Measurements from ENCODE around the gene CHIT1. TPM values are rescaled to one million over a fixed set of nuclear protein-coding genes. Genes with fewer than 3 reads are reported as not detected.

Gene CHIT1
- total RNA-seq, 2 experiments from 2014 or later = 0.39 to 0.50 TPM

DNA sequence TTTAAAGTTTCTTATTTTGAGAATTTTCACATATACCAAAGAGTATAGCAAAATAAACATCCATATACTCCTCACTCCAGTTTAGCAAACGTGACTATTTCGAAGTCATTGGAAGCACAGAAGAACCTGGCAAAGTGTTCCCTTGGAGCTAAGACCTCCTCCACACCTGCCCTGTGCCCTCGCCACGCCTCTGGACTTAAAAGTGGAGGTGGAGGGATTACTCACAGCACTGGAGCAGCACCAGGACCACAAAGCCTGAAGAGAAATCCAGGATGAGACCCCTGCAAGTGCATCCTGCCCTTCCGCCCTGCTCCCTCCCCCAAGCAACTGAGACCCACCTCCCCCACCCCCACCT is 43.4 kb downstream of the CHIT1 start:
- H3K4me3 Mint-ChIP-seq = no peak overlapping the region
- ChIA-PET POLR2A (no interaction called here), CTCF (no interaction called here)
- H3K36me3 Mint-ChIP-seq (ENCODE audit: low read depth) = no peaks in the 10 kb centered on the region
- peaks cover 4% of the 10 kb centered on the region for H3K4me1 Mint-ChIP-seq (ENCODE audit: low read depth)
- H3K27me3 Mint-ChIP-seq (ENCODE audit: low read depth) = peaks cover 27% of the 10 kb centered on the region
- no peak for DNase-seq
- H3K27ac Mint-ChIP-seq = no peak overlapping the region
- H3K9me3 Mint-ChIP-seq (ENCODE audit: insufficient read depth) = no peaks in the 10 kb centered on the region
- ATAC-seq = no peak

DNA sequence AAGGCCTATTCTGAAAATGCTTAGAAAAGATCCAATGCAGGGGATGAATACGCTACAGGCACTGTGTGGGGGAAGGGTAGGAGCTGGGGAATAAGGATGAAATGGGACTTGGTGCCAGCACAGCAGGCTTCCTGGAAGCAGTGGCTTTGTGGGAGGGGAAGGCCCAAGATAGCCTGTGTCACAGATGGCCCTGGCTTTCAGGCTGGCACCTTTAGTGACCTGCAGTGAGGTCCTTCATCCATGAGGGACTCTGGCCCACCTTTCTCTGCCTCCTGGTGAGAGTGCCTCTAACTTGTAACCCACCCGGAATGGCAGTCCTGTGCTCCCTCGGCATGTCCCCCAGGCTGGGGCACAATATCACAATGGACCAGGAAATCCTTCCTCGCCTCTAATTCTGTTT is 43.9 kb downstream of the CHIT1 start:
- Mint-ChIP-seq H3K27ac (no peak overlapping the region), H3K27me3 (ENCODE audit: low read depth) (peaks cover 27% of the 10 kb centered on the region), H3K4me3 (no peak overlapping the region), H3K36me3 (ENCODE audit: low read depth) (no peaks in the 10 kb centered on the region), H3K4me1 (ENCODE audit: low read depth) (peaks cover 4% of the 10 kb centered on the region), H3K9me3 (ENCODE audit: insufficient read depth) (no peaks in the 10 kb centered on the region)
- DNase-seq = no peak
- ATAC-seq = no peak
- ChIA-PET CTCF (interaction anchor here (0.6 kb wide), 1 partner anchor 13 kb away, joined by 3 read pairs; no protein-coding TSS in a partner anchor), POLR2A (no interaction called here)

DNA sequence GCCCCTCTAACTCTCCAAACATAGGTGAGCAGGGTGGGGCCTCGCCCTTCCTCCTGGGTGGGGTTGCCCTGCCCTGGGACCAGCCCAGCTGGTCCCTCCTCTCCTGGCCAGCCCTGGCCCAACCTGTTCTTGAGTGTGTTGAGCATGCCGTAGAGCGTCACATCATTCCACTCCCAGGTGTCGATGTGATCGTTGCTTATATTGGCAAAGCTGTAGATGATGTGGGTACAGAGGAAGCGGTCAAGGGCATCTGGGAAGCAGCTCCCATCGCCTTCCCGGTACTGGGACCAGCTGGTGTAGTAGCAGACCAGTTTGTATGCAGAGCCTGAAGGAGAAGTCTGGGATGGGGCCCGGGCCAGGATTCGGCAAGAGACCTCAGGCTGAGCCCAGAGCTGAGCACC is 44.4 kb downstream of the CHIT1 start:
- POLR2A ChIA-PET = no interaction called here
- CTCF ChIA-PET = no interaction called here
- Mint-ChIP-seq H3K9me3 (ENCODE audit: insufficient read depth) (no peaks in the 10 kb centered on the region), H3K4me1 (ENCODE audit: low read depth) (peaks cover 4% of the 10 kb centered on the region), H3K27me3 (ENCODE audit: low read depth) (peaks cover 26% of the 10 kb centered on the region), H3K4me3 (no peak overlapping the region), H3K36me3 (ENCODE audit: low read depth) (no peaks in the 10 kb centered on the region), H3K27ac (no peak overlapping the region)
- ATAC-seq (no peak), DNase-seq (no peak)

DNA sequence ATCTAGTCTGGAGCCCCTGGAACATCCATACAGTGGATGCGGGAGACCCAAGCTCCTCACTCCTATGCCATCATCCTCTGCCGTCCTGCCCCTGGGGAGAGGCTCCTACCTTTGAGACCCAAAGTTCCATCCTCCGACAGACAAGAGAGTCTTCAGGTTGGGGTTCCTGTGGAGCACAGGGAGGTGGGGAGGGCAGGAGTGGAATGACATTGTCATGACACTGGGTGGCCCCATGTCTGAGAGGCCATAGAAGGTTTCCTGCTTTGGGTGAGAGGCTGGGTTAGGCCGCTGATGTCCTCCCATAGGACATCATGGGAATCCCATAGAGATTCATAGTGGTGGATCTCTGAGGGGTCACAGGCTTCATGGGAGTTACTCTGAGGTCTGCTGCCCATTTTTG is 45.0 kb downstream of the CHIT1 start:
- CTCF ChIA-PET = no interaction called here
- no peak overlapping the region for H3K4me3 Mint-ChIP-seq
- no peak for ATAC-seq

DNA sequence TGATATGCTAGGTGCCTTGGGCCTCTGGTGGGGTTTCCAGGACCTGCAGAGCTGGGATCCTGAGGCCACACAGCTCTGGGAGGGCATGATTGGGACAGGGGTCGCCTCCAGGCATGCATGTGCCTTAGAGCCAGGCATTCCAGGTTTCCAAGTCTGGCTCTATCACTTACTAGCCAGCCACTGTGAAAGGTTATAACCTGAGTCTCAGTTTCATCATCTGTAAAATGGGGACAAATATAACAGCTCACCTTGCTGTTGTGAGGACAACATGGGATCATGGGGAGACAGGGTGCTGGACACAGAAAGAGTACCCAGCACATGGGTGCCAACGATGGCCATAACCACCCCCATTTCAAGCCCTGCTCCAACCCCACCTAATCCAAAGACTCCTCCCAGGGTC is 45.6 kb downstream of the CHIT1 start:
- no peaks in the 10 kb centered on the region for H3K9me3 Mint-ChIP-seq (ENCODE audit: insufficient read depth)
- no peaks in the 10 kb centered on the region for H3K36me3 Mint-ChIP-seq (ENCODE audit: low read depth)
- H3K27ac Mint-ChIP-seq = no peak overlapping the region
- DNase-seq (no peak), ATAC-seq (no peak)
- no peak overlapping the region for H3K4me3 Mint-ChIP-seq
- peaks cover 4% of the 10 kb centered on the region for H3K4me1 Mint-ChIP-seq (ENCODE audit: low read depth)
- ChIA-PET POLR2A (no interaction called here), CTCF (no interaction called here)
- H3K27me3 Mint-ChIP-seq (ENCODE audit: low read depth) = peaks cover 16% of the 10 kb centered on the region

More for the DNA sequence above, 45.0 kb downstream of the CHIT1 start:
- Mint-ChIP-seq H3K4me1 (ENCODE audit: low read depth) (peaks cover 4% of the 10 kb centered on the region), H3K36me3 (ENCODE audit: low read depth) (no peaks in the 10 kb centered on the region), H3K9me3 (ENCODE audit: insufficient read depth) (no peaks in the 10 kb centered on the region), H3K27ac (no peak overlapping the region), H3K27me3 (ENCODE audit: low read depth) (peaks cover 21% of the 10 kb centered on the region)
- DNase-seq = no peak
- POLR2A ChIA-PET = no interaction called here

DNA sequence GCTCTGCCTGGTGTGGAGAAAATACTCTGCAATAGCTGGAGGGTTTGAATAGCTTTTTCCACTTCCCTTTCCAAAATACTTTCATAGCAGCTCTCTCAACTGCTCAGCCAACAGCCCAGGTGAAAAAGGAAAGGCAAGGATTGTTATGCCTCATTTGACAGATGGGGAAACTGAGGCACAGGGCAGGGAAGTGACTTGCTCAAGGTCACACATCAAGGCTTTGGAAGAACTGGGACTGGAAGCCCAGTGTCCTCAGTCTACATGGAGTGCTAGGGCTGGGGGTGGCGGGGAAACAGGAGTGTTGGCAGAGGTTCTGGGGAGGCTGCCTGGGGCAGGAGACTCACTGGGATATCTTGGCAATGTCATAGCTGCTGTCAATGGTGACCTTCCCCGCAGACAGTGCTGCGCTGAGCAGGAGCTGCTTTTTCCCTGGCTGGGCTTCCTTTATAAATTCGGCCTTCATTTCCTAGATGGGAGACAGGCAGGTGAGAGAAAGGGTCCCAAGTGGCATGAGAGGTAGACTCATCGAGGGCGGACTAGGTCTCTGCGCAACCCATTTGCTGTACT is 47.0 kb downstream of the CHIT1 start:
- no peak overlapping the region for H3K27ac Mint-ChIP-seq

DNA sequence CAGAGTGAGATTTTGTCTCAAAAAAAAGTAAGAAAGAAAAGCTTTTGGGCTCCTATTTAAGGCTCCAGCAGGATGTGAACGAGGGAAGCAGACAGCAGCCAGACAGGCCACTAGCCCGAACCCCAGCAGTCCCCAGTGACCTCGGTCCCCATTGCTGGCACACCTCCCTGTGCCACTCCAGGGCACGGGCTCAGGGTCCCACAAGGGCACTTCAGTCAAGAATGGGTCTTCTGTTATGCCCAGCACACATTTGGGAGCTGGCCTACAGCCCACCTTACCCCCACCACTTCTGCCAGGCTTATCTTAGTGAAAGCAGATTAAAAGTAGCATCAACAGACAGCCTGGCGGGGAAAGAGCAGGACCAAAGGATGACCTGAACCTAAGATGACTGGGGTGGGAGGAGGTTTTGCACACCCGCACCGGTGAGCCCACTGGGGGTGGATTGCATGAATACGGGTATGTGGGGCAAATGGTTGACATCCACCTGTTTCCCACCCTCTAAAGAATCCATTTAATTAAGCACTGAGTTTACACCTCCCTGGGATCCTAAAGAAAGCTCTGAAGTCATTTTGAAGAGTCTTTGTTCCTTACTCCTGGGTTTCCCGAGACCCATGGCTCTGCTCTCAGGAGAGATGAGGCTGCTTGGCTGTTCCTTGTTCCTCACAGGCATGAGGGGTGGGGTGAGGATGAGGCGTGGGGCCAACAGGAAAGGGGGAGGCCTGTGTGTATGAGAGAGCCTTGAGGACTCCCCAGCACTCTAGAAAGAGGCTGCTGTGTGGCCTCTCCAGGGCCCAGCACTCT is 47.7 kb downstream of the CHIT1 start:
- no peak overlapping the region for H3K27ac Mint-ChIP-seq
- DNase-seq (no peak), ATAC-seq (no peak)
- peaks cover 4% of the 10 kb centered on the region for H3K4me1 Mint-ChIP-seq (ENCODE audit: low read depth)
- no peaks in the 10 kb centered on the region for H3K36me3 Mint-ChIP-seq (ENCODE audit: low read depth)
- no peaks in the 10 kb centered on the region for H3K9me3 Mint-ChIP-seq (ENCODE audit: insufficient read depth)
- peaks cover 3% of the 10 kb centered on the region for H3K27me3 Mint-ChIP-seq (ENCODE audit: low read depth)
- H3K4me3 Mint-ChIP-seq = no peak overlapping the region
- CTCF ChIA-PET = interaction anchor here (1.1 to 1.9 kb wide), 3 partner anchors 10 to 87 kb away, joined by 4 to 5 read pairs (median 5); no protein-coding TSS in a partner anchor
- POLR2A ChIA-PET = interaction anchor here (0.7 kb wide), 1 partner anchor 46 kb away, joined by 3 read pairs; no protein-coding TSS in a partner anchor

More for the DNA sequence above, 47.0 kb downstream of the CHIT1 start:
- DNase-seq (no peak), ATAC-seq (no peak)
- no peak overlapping the region for H3K4me3 Mint-ChIP-seq
- ChIA-PET CTCF (interaction anchor here (0.9 to 1.9 kb wide), 3 partner anchors 10 to 85 kb away, joined by 3 to 5 read pairs (median 5); no protein-coding TSS in a partner anchor), POLR2A (no interaction called here)
- H3K27me3 Mint-ChIP-seq (ENCODE audit: low read depth) = peaks cover 6% of the 10 kb centered on the region
- H3K4me1 Mint-ChIP-seq (ENCODE audit: low read depth) = peaks cover 4% of the 10 kb centered on the region
- no peaks in the 10 kb centered on the region for H3K9me3 Mint-ChIP-seq (ENCODE audit: insufficient read depth)
- H3K36me3 Mint-ChIP-seq (ENCODE audit: low read depth) = no peaks in the 10 kb centered on the region

DNA sequence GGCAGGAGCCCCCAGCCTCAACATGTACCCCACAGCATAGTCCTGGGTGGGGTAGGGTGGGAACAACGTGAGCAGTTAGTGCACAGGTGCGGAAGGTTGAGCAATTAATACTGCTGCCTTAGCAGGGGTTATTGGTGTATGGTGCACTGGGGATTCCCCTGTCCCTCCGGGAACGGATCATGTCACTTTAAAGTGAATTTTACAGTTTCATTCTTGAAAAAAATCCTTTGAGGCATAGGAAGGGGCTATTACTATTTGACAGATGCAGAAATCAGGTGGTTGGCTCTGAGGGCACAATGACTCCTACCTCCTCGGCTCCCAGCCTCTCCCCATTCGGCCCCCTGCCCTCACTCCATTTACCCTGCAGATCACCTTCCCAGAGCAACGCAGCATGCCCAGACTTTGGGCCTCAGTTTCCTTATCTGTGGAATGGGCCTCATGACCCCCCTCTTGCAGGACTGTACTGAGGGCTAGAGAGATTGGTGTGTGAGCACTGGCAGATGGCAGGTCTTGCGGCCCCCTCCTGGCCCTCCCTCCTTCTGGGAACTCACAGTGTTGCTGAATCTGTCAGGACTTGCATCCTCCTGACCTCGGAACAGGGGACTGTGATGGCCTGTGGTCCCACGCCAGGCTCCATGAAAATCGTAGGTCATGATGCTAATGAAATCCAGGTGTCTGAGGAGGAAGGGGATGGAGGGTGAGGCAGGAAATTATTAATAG is 48.7 kb downstream of the CHIT1 start:
- ChIA-PET POLR2A (no interaction called here), CTCF (interaction anchor here (1.1 to 1.8 kb wide), 2 partner anchors 9 to 88 kb away, joined by 4 to 5 read pairs; no protein-coding TSS in a partner anchor)
- Mint-ChIP-seq H3K27ac (no peak overlapping the region), H3K9me3 (ENCODE audit: insufficient read depth) (no peaks in the 10 kb centered on the region), H3K36me3 (ENCODE audit: low read depth) (no peaks in the 10 kb centered on the region), H3K4me1 (ENCODE audit: low read depth) (no peaks in the 10 kb centered on the region), H3K27me3 (ENCODE audit: low read depth) (no peaks in the 10 kb centered on the region), H3K4me3 (no peak overlapping the region)
- DNase-seq = no peak
- no peak for ATAC-seq

DNA sequence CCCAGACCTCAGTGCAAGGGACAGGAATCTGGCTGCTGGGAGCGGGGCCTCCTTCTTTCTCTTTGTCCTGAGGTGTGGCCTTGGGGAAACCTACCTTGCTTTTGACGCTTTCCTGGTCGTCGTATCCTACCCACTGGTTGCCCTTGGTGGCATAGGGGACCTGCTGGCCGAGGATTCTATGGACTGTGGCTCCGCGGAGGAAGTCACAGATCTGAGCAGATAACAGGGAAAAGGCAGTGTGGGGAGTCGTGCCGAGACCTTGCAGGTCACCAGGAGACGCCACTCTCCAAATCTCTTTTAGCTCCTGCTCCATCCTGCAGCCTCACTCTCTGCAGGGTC is 49.8 kb downstream of the CHIT1 start:
- H3K4me3 Mint-ChIP-seq = no peak overlapping the region
- H3K27ac Mint-ChIP-seq = no peak overlapping the region
- no peaks in the 10 kb centered on the region for H3K36me3 Mint-ChIP-seq (ENCODE audit: low read depth)
- DNase-seq (no peak), ATAC-seq (no peak)
- CTCF ChIA-PET = no interaction called here
- no peaks in the 10 kb centered on the region for H3K27me3 Mint-ChIP-seq (ENCODE audit: low read depth)
- no peaks in the 10 kb centered on the region for H3K9me3 Mint-ChIP-seq (ENCODE audit: insufficient read depth)
- POLR2A ChIA-PET = no interaction called here
- H3K4me1 Mint-ChIP-seq (ENCODE audit: low read depth) = no peaks in the 10 kb centered on the region

DNA sequence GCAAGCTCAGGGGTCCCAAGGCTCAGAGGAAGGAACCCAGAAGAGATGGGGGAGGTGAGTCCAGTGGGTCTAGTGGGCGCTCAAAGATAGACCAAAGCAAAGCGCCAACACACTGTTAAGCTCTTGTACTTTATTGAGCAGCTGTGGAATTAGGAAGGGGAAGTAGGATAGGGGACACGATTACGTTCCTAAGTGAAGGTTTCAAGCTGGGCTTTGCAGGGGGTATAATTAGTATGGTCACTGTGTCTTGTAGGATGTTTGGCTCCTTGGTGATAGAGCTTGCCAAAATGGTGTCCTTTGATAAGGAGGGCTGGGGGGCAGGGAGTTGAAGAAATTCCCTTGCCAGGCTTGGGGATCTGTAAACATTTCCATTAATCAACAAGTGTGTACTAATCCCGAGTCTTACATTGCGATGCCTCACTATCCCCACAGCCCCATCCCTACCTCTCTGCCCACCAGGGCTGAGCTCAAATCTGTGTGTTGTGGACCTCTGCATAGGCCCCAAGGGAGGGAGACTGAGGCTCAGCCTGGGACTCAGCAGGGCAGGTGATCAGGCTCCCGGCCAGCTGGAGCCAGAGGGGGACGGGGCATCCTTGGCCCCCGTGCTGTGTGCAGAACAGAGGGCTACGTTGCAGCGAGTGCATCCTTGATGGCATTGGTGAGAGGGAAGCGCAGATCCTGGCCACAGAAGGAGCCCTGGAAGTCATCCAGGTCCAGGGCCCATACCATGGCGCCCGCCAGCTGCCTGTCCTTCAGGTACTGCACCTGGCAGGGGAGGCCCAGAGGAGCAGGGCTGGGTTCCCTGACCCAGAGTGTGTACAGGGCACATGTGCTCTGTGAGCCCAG is 50.4 kb downstream of the CHIT1 start:
- ChIA-PET CTCF (interaction anchor here (0.5 to 0.9 kb wide), 2 partner anchors 8 to 61 kb away, joined by 3 read pairs; no protein-coding TSS in a partner anchor), POLR2A (no interaction called here)
- no peaks in the 10 kb centered on the region for H3K36me3 Mint-ChIP-seq (ENCODE audit: low read depth)
- ATAC-seq = no peak
- H3K27ac Mint-ChIP-seq = no peak overlapping the region
- H3K27me3 Mint-ChIP-seq (ENCODE audit: low read depth) = no peaks in the 10 kb centered on the region
- H3K4me1 Mint-ChIP-seq (ENCODE audit: low read depth) = no peaks in the 10 kb centered on the region
- no peak overlapping the region for H3K4me3 Mint-ChIP-seq
- H3K9me3 Mint-ChIP-seq (ENCODE audit: insufficient read depth) = no peaks in the 10 kb centered on the region
- no peak for DNase-seq

DNA sequence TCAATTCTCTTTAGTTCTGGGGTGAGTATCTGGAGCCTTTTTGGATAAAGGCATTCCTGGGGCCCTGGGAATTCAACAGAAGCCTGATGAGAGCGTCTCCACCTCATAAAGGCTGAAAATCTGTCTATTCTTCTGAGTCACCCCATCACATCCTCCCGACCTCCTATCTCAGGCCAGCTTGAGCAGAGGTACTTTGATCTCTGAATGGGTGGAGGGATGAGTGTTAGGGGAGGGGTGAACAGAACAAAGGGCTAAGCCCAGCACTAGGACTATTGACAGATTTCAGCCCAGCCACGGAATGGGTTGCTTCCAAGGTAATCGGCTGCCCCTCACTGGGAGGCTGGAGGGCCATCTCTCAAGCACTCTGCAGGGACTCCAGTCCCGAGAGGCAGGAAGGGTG is 51.4 kb downstream of the CHIT1 start:
- CTCF ChIA-PET = interaction anchor here (0.9 kb wide), 1 partner anchor 60 kb away, joined by 3 read pairs; no protein-coding TSS in a partner anchor
- no peaks in the 10 kb centered on the region for H3K9me3 Mint-ChIP-seq (ENCODE audit: insufficient read depth)
- POLR2A ChIA-PET = no interaction called here
- DNase-seq = no peak
- no peak overlapping the region for H3K27ac Mint-ChIP-seq
- H3K4me3 Mint-ChIP-seq = no peak overlapping the region
- no peaks in the 10 kb centered on the region for H3K27me3 Mint-ChIP-seq (ENCODE audit: low read depth)
- H3K4me1 Mint-ChIP-seq (ENCODE audit: low read depth) = no peaks in the 10 kb centered on the region
- ATAC-seq = no peak
- H3K36me3 Mint-ChIP-seq (ENCODE audit: low read depth) = no peaks in the 10 kb centered on the region
